GM18508 (cell line): ENCODE results near the gene ZBTB7A.
"Not testable (repeated sequence)": the region's sequence is repeated elsewhere in the genome, so short reads cannot be mapped to it uniquely, and the experiment has no call there.

Experiments
- ATAC-seq: cut with Tn5 transposase; IDR thresholded peaks from one replicate; pipeline ENCODE4 v1.9.1; 2021; ENCODE audit warnings: moderate number of reproducible peaks; ENCODE audit not compliant: insufficient read depth, unreplicated experiment

The ZBTB7A gene

GRCh38 chr19:4000798-4001197, 65.9 kb downstream of the ZBTB7A start:
- not testable (repeated sequence) for ATAC-seq

DNA sequence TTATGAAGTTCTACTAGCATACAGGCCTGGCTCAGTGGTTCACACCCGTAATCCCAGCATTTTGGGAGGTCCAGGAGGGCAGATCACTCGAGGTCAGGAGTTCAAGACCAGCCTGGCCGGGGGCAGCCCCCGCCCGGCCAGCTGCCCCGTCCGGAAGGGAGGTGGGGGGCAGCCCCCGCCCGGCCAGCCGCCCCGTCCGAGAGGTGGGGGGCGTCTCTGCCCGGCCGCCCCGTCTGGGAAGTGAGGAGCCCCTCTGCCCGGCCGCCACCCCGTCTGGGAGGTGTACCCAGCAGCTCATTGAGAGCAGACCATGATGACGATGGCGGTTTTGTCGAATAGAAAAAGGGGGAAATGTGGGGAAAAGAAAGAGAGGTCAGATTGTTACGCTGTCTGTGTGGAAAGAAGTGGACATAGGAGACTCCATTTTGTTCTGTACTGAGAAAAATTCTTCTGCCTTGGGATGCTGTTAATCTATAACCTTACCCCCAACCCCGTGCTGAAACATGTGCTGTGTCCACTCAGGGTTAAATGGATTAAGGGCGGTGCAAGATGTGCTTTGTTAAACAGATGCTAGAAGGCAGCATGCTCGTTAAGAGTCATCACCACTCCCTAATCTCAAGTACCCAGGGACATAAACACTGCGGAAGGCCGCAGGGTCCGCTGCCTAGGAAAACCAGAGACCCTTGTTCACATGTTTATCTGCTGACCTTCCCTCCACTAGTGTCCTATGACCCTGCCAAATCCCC, 67.9 kb downstream of the ZBTB7A start:
- not testable (repeated sequence) for ATAC-seq

- no peak for ATAC-seq
Observed at GRCh38 chr19:3995607-3996006, 71.1 kb downstream of the ZBTB7A start.
